HG02623 (cell line): ENCODE measurements around the gene TTLL5.

Experiments
- ATAC-seq: cut with Tn5 transposase; IDR thresholded peaks from one replicate; pipeline ENCODE4 v1.9.1; 2021; ENCODE audit warnings: moderate library complexity; ENCODE audit not compliant: unreplicated experiment

TTLL5 gene

GRCh38 chr14:75941030-75941429 lies 280.0 kb downstream of the TTLL5 start:
- ATAC-seq = no peak

GRCh38 chr14:75944607-75945241 lies 283.7 kb downstream of the TTLL5 start:
- no peak for ATAC-seq

GRCh38 chr14:75946785-75947184 lies 285.7 kb downstream of the TTLL5 start:
- no peak for ATAC-seq

- no peak for ATAC-seq
Observed at GRCh38 chr14:75952489-75952888, 291.4 kb downstream of the TTLL5 start.

GRCh38 chr14:75959031-75959430 lies 298.0 kb downstream of the TTLL5 start:
- ATAC-seq = no peak

- no peak for ATAC-seq
Observed at GRCh38 chr14:75960231-75960630, 299.2 kb downstream of the TTLL5 start.

- ATAC-seq = no peak
Observed at GRCh38 chr14:75961662-75962061, 300.6 kb downstream of the TTLL5 start.

GRCh38 chr14:75967866-75968265 lies 306.8 kb downstream of the TTLL5 start:
- ATAC-seq = no peak

- ATAC-seq = no peak
Observed at GRCh38 chr14:75968456-75968855, 307.4 kb downstream of the TTLL5 start.

GRCh38 chr14:75969126-75969525 lies 308.1 kb downstream of the TTLL5 start:
- ATAC-seq = no peak

GRCh38 chr14:75969891-75970290 lies 308.8 kb downstream of the TTLL5 start:
- ATAC-seq = no peak

GRCh38 chr14:75970989-75971388 lies 309.9 kb downstream of the TTLL5 start:
- no peak for ATAC-seq

GRCh38 chr14:75971509-75971908 lies 310.5 kb downstream of the TTLL5 start:
- no peak for ATAC-seq

GRCh38 chr14:75972801-75973421 lies 311.9 kb downstream of the TTLL5 start:
- no peak for ATAC-seq

- ATAC-seq = no peak
Observed at GRCh38 chr14:75976826-75977581, 316.0 kb downstream of the TTLL5 start.

- no peak for ATAC-seq
Observed at GRCh38 chr14:75977582-75977943, 316.5 kb downstream of the TTLL5 start.

GRCh38 chr14:75978249-75978731 lies 317.2 kb downstream of the TTLL5 start:
- ATAC-seq = no peak

- no peak for ATAC-seq
Observed at GRCh38 chr14:75979071-75979571, 318.1 kb downstream of the TTLL5 start.

GRCh38 chr14:75979648-75980565 lies 318.9 kb downstream of the TTLL5 start:
- no peak for ATAC-seq

- ATAC-seq = no peak
Observed at GRCh38 chr14:75980856-75981255, 319.8 kb downstream of the TTLL5 start.
